Progenitor cell of endocrine pancreas (in vitro differentiated cells): ENCODE data around the gene SH3BP5. TPM values are rescaled to one million over a fixed set of nuclear protein-coding genes. Genes with fewer than 3 reads are reported as not detected.
A peak's percentile ranks its signal among the peaks of the same experiment; 100 is the strongest.

Experiments used
- DNase-seq: peaks from one replicate; pipeline ENCODE4 v3.0.0; 2021; ENCODE audit warnings: low spot score; ENCODE audit not compliant: unreplicated experiment
- H3K27ac Mint-ChIP-seq: 2 replicates; pipeline ENCODE4 v1.8.0; 2021; ENCODE audit warnings: mild to moderate bottlenecking, moderate library complexity, mixed read lengths
- H3K27me3 Mint-ChIP-seq: 2 replicates; pipeline ENCODE4 v1.8.0; 2021; ENCODE audit warnings: mixed read lengths
- H3K36me3 Mint-ChIP-seq: 2 replicates; pipeline ENCODE4 v1.8.0; 2022; ENCODE audit warnings: mixed read lengths; ENCODE audit not compliant: insufficient read depth
- H3K4me1 Mint-ChIP-seq: 2 replicates; pipeline ENCODE4 v1.8.0; 2021; ENCODE audit warnings: low read depth, mixed read lengths
- H3K4me3 Mint-ChIP-seq: 2 replicates; pipeline ENCODE4 v1.8.0; 2021; ENCODE audit warnings: low read depth, mild to moderate bottlenecking, moderate library complexity, mixed read lengths
- H3K9me3 Mint-ChIP-seq: 2 replicates; pipeline ENCODE4 v1.8.0; 2021; ENCODE audit warnings: low read depth, mixed read lengths
- total RNA-seq: library from RNA; stranded (reverse); gene quantifications from 2 replicates; pipeline ENCODE4 v1.2.1, GENCODE V29; 2021
- TF ChIP-seq, protein P1 (sequence below): fragments of 200-600 bp; sonication (generic); IDR thresholded peaks from one replicate; pipeline ENCODE4 v1.5.0; 2021; ENCODE audit warnings: antibody characterized with exemption, mild to moderate bottlenecking; ENCODE audit not compliant: unreplicated experiment

Gene SH3BP5
- total RNA-seq, 1 donor from 2014 or later = 11.6 TPM

DNA sequence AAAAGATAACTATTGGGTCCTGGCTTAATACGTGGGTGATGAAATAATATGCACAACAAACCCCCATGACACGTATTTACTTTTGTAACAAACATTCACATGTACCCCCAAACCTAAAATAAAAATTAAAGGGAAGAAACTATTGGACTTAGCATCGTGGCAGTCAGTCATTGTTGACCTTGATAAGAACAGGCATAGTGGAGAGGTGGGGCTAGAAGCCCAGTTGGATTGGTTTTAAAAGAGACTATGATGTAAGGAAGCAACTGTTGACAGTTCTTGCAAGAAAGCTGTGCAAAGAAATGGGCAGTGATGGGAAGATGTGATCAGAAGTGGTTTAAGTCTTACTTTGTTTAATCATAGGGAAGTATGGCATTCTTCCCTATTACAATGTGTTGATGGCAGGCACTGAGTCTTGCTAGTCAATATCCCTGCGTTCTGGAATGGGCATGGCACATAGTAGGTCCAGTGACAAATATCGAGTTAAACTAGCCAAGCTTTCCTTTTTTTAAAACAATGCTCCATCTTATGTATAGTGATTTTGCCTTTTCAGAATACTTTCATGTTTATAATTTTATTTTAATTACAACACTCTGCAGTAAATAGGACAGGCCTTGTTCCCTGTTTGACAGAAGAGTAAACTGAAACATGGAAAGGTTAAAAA lies 88.4 kb downstream of the SH3BP5 start:
- no peak for DNase-seq
- TF ChIP-seq, protein P1, sequence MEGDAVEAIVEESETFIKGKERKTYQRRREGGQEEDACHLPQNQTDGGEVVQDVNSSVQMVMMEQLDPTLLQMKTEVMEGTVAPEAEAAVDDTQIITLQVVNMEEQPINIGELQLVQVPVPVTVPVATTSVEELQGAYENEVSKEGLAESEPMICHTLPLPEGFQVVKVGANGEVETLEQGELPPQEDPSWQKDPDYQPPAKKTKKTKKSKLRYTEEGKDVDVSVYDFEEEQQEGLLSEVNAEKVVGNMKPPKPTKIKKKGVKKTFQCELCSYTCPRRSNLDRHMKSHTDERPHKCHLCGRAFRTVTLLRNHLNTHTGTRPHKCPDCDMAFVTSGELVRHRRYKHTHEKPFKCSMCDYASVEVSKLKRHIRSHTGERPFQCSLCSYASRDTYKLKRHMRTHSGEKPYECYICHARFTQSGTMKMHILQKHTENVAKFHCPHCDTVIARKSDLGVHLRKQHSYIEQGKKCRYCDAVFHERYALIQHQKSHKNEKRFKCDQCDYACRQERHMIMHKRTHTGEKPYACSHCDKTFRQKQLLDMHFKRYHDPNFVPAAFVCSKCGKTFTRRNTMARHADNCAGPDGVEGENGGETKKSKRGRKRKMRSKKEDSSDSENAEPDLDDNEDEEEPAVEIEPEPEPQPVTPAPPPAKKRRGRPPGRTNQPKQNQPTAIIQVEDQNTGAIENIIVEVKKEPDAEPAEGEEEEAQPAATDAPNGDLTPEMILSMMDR = no peak
- peaks cover 35% of the 10 kb centered on the region for H3K36me3 Mint-ChIP-seq
- no peak overlapping the region for H3K4me3 Mint-ChIP-seq
- no peaks in the 10 kb centered on the region for H3K27me3 Mint-ChIP-seq
- H3K9me3 Mint-ChIP-seq = no peaks in the 10 kb centered on the region
- no peak overlapping the region for H3K27ac Mint-ChIP-seq
- H3K4me1 Mint-ChIP-seq = peaks cover 42% of the 10 kb centered on the region

DNA sequence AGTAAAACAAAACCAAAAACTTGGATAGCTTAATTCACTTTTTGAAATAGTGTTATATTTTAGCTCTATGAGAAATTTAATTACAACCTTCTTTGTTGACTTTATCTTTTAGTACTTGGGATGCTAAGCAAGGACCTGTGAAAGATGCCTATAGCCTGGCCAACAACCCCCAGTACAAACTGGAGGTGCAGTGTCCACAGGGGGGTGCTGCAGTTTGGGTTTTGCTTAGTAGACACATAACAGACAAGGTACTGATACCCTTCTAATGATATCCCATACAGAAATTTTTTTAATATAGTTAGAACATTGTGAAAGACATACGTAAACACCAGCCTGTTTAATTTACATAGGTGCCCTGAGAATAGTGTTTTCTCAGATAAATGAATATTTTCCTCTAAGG lies 91.0 kb downstream of the SH3BP5 start:
- DNase-seq = no peak
- Mint-ChIP-seq H3K27ac (no peak overlapping the region), H3K27me3 (no peaks in the 10 kb centered on the region), H3K36me3 (peaks cover 28% of the 10 kb centered on the region), H3K9me3 (no peaks in the 10 kb centered on the region), H3K4me3 (no peak overlapping the region), H3K4me1 (peaks cover 38% of the 10 kb centered on the region)
- TF ChIP-seq, protein P1 = peak; percentile 22

- no peak overlapping the region for H3K4me3 Mint-ChIP-seq
- H3K36me3 Mint-ChIP-seq = peaks cover 19% of the 10 kb centered on the region
- peaks cover 3% of the 10 kb centered on the region for H3K4me1 Mint-ChIP-seq
- no peak for DNase-seq
- TF ChIP-seq, protein P1 = no peak
- H3K27me3 Mint-ChIP-seq = no peaks in the 10 kb centered on the region
- no peaks in the 10 kb centered on the region for H3K9me3 Mint-ChIP-seq
- H3K27ac Mint-ChIP-seq = no peak overlapping the region
Observed at GRCh38 chr3:15229262-15229661, 103.1 kb downstream of the SH3BP5 start.

DNA sequence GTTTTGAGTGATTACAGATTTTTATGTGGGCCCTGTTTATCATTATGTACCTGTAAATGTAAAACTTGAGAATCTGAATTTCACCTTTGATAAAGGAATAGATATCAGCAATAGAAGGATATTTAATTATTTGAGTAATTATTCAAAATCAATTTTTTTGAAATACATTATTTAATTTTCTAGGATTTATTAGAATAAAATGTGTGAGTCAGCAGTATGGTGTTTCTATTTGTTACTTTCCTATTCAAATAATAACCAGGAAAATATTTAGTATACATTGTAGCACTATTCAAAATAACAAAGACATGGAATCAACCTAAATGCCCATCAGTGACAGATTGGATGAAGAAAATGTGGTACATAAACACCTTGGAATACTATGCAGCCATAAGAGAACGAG lies 104.2 kb downstream of the SH3BP5 start:
- H3K27me3 Mint-ChIP-seq = no peaks in the 10 kb centered on the region
- H3K4me1 Mint-ChIP-seq = peaks cover 3% of the 10 kb centered on the region
- no peak overlapping the region for H3K27ac Mint-ChIP-seq
- TF ChIP-seq, protein P1 = no peak
- H3K36me3 Mint-ChIP-seq = peaks cover 16% of the 10 kb centered on the region
- no peaks in the 10 kb centered on the region for H3K9me3 Mint-ChIP-seq
- no peak for DNase-seq
- H3K4me3 Mint-ChIP-seq = no peak overlapping the region

GRCh38 chr3:15223685-15224572 lies 108.5 kb downstream of the SH3BP5 start:
- Mint-ChIP-seq H3K4me1 (peaks cover 3% of the 10 kb centered on the region), H3K27me3 (no peaks in the 10 kb centered on the region), H3K4me3 (no peak overlapping the region), H3K27ac (peak overlapping the region; percentile 77), H3K36me3 (peaks cover 20% of the 10 kb centered on the region), H3K9me3 (no peaks in the 10 kb centered on the region)
- TF ChIP-seq, protein P1 = no peak
- no peak for DNase-seq
